ENCODE results near the gene BPIFB4. TPM values are rescaled to one million over a fixed set of nuclear protein-coding genes. Genes with fewer than 3 reads are reported as not detected.

BPIFB4 gene
- total and polyA plus RNA-seq, 2 donors (not counting 1 experiment from before 2014, with no cell fraction given), result not detected

GRCh38 chr20:33125983-33126382 lies 46.5 kb downstream of the BPIFB4 start:
- no peak overlapping the region for H3K4me3 Mint-ChIP-seq
- peaks cover 39% of the 10 kb centered on the region for H3K27me3 Mint-ChIP-seq
- peaks cover 10% of the 10 kb centered on the region for H3K9me3 Mint-ChIP-seq (ENCODE audit: insufficient read depth)
- ATAC-seq (ENCODE audit: low read depth) (no peak), DNase-seq (no peak)
- no peaks in the 10 kb centered on the region for H3K9me3 ChIP-seq (ENCODE audit: control extremely low read depth in 1 of 3, control insufficient read depth in 2 of 3, insufficient read depth in 1 of 3, low read length in 2 of 3)
- no peaks in the 10 kb centered on the region for H3K36me3 ChIP-seq (replicated peaks in 1 of 2; ENCODE audit: control extremely low read depth in 1 of 2, control insufficient read depth in 1 of 2, extremely low read depth in 1 of 2, insufficient read depth in 2 of 2, low read length in 1 of 2)
- intact Hi-C loops (cut with micrococcal nuclease), result no loop called here
- H3K27ac Mint-ChIP-seq, result no peak overlapping the region
- H4K20me1 ChIP-seq (ENCODE audit: control insufficient read depth, insufficient read depth, low read length, poor library complexity, severe bottlenecking), result no peaks in the 10 kb centered on the region
- no peaks in the 10 kb centered on the region for H3K79me2 ChIP-seq (ENCODE audit: control insufficient read depth, insufficient read depth, low read length)
- peaks cover 0 to 9% (median 1%) of the 10 kb centered on the region in 4 experiments for H3K27me3 ChIP-seq (replicated peaks in 1 of 4; ENCODE audit: control extremely low read depth in 1 of 4, control insufficient read depth in 3 of 4, insufficient read depth in 4 of 4, low read length in 3 of 4)
- H3K4me2 ChIP-seq (replicated peaks; ENCODE audit: low read depth, low read length, poor library complexity, severe bottlenecking), result no peak overlapping the region
- 77% methylated on average over 4 of the region's 6 CpGs for WGBS (ENCODE audit: insufficient coverage)
- TF ChIP-seq EZH2 (IDR thresholded peaks at IDR 0.05; ENCODE audit: borderline replicate concordance, insufficient read depth, low read depth, low read length, poor library complexity, severe bottlenecking), result no peak
- TF ChIP-seq CTCF (IDR thresholded peaks at IDR 0.05), result no peak
- POLR2A ChIA-PET, result no interaction called here
- no peaks in the 10 kb centered on the region for H3K4me1 Mint-ChIP-seq
- CTCF ChIA-PET, result no interaction called here
- no peak overlapping the region for H3K4me3 ChIP-seq (ENCODE audit: control extremely low read depth in 1 of 5, extremely low read depth in 1 of 5, insufficient read depth in 1 of 5, low read depth in 2 of 5, low read length in 4 of 5)
- H3K4me1 ChIP-seq (ENCODE audit: control insufficient read depth in 2 of 2, insufficient read depth in 2 of 2, low read length in 2 of 2), result no peaks in the 10 kb centered on the region
- no peak overlapping the region for H3K27ac ChIP-seq (ENCODE audit: low read length in 2 of 2)
- H3K9ac ChIP-seq (ENCODE audit: low read length), result no peak overlapping the region
- no peak overlapping the region for H2AFZ ChIP-seq (ENCODE audit: insufficient read depth, low read depth, low read length, poor library complexity, severe bottlenecking)

DNA sequence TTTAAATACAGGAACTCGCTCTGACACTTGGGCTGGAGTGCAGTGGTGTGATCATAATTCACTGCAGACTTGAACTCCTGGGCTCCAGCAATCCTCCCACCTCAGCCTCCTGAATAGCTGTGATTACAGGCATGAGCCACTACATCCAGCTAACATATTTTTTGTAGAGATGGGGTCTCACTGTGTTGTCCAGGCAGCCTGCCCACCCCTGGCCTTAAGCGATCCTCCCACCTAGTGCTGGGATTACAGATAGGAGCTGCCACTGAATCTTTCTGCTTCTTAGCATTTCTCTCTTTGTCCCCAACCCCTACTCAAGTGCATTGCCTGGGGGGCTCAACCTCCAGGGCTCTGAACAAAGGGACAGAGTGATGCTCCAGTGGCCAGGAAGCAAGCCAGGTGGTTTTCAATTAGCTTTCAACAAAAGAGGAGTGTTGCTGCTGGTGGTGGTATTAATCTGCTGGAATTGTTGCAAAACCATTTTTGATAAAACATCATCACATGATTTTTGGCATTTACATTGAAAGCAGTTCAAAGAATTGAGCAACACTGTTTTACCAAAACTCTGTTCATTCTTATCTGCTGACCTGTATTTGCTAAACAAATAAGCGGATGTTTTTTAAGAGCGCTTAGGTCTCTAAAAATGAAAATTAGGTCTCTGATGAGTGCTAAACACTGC lies 48.1 kb downstream of the BPIFB4 start:
- peaks cover 36% of the 10 kb centered on the region for H3K27me3 Mint-ChIP-seq
- no peak overlapping the region for H3K27ac ChIP-seq (ENCODE audit: low read length in 2 of 2)
- no peaks in the 10 kb centered on the region for H3K9me3 ChIP-seq (ENCODE audit: control extremely low read depth in 1 of 3, control insufficient read depth in 2 of 3, insufficient read depth in 1 of 3, low read length in 2 of 3)
- H3K4me1 ChIP-seq (ENCODE audit: control insufficient read depth in 2 of 2, insufficient read depth in 2 of 2, low read length in 2 of 2), result no peaks in the 10 kb centered on the region
- H3K27me3 ChIP-seq (replicated peaks in 1 of 4; ENCODE audit: control extremely low read depth in 1 of 4, control insufficient read depth in 3 of 4, insufficient read depth in 4 of 4, low read length in 3 of 4), result peaks cover 0 to 9% (median 1%) of the 10 kb centered on the region in 4 experiments
- H3K4me3 Mint-ChIP-seq, result no peak overlapping the region
- ATAC-seq (ENCODE audit: low read depth) (no peak), DNase-seq (no peak)
- no peak overlapping the region for H3K4me2 ChIP-seq (replicated peaks; ENCODE audit: low read depth, low read length, poor library complexity, severe bottlenecking)
- no peaks in the 10 kb centered on the region for H3K4me1 Mint-ChIP-seq
- H3K36me3 ChIP-seq (replicated peaks in 1 of 2; ENCODE audit: control extremely low read depth in 1 of 2, control insufficient read depth in 1 of 2, extremely low read depth in 1 of 2, insufficient read depth in 2 of 2, low read length in 1 of 2), result no peaks in the 10 kb centered on the region
- TF ChIP-seq CTCF (IDR thresholded peaks at IDR 0.05) (no peak), EZH2 (IDR thresholded peaks at IDR 0.05; ENCODE audit: borderline replicate concordance, insufficient read depth, low read depth, low read length, poor library complexity, severe bottlenecking) (no peak)
- H4K20me1 ChIP-seq (ENCODE audit: control insufficient read depth, insufficient read depth, low read length, poor library complexity, severe bottlenecking), result no peaks in the 10 kb centered on the region
- ChIA-PET POLR2A (no interaction called here), CTCF (no interaction called here)
- no peaks in the 10 kb centered on the region for H3K79me2 ChIP-seq (ENCODE audit: control insufficient read depth, insufficient read depth, low read length)
- WGBS (ENCODE audit: insufficient coverage), result no CpG with 5 or more reads among the region's 4 CpGs
- no peak overlapping the region for H2AFZ ChIP-seq (ENCODE audit: insufficient read depth, low read depth, low read length, poor library complexity, severe bottlenecking)
- H3K4me3 ChIP-seq (ENCODE audit: control extremely low read depth in 1 of 5, extremely low read depth in 1 of 5, insufficient read depth in 1 of 5, low read depth in 2 of 5, low read length in 4 of 5), result no peak overlapping the region
- peaks cover 3% of the 10 kb centered on the region for H3K9me3 Mint-ChIP-seq (ENCODE audit: insufficient read depth)
- intact Hi-C loops (cut with micrococcal nuclease), result no loop called here
- no peak overlapping the region for H3K9ac ChIP-seq (ENCODE audit: low read length)
- H3K27ac Mint-ChIP-seq, result no peak overlapping the region
